ENCODE data around the gene PPP2R2C. TPM values are rescaled to one million over a fixed set of nuclear protein-coding genes. Genes with fewer than 3 reads are reported as not detected.

Gene PPP2R2C
- total and polyA plus RNA-seq, 2 experiments from 2014 or later = 1.3 to 9.2 TPM

- TF ChIP-seq ZNF462 (CRISPR knock-in tag; IDR thresholded peaks at IDR 0.05) = no peak
- TF ChIP-seq NANOG (IDR thresholded peaks at IDR 0.05; ENCODE audit: borderline replicate concordance) = no peak
These were observed 106.8 kb downstream of the PPP2R2C start (continued) for GRCh38 chr4:6365545-6366086.

- no peaks in the 10 kb centered on the region for H4K20me1 ChIP-seq (replicated peaks; ENCODE audit: insufficient read depth)
- Mint-ChIP-seq H3K4me3 (no peak overlapping the region), H3K9me3 (no peaks in the 10 kb centered on the region; the same call in 1 of the 3 replicates), H3K27ac (no peak overlapping the region), H3K36me3 (ENCODE audit: low read depth) (no peaks in the 10 kb centered on the region), H3K27me3 (ENCODE audit: insufficient read depth, low read depth, poor library complexity) (peaks cover 13% of the 10 kb centered on the region), H3K4me1 (peaks cover 20% of the 10 kb centered on the region)
- H3K27ac ChIP-seq (ENCODE audit: low read depth) = no peak overlapping the region
- H3K27me3 ChIP-seq (ENCODE audit: insufficient read depth) = no peaks in the 10 kb centered on the region
- H2AFZ ChIP-seq = no peak overlapping the region
- DNase-seq (ENCODE audit: low spot score) = no peak
- no peaks in the 10 kb centered on the region for H3K9me2 ChIP-seq (ENCODE audit: insufficient read depth)
- H3K4me2 ChIP-seq = no peak overlapping the region
- H3K4me3 ChIP-seq = no peak overlapping the region
- no peaks in the 10 kb centered on the region for H3K36me3 ChIP-seq (ENCODE audit: insufficient read depth)
- TF ChIP-seq EZH2 (IDR thresholded peaks at IDR 0.05; ENCODE audit: low read depth, unreplicated experiment) (no peak), POLR2AphosphoS5 (IDR thresholded peaks at IDR 0.05; ENCODE audit: low read depth) (no peak), ZNF114 (CRISPR knock-in tag; IDR thresholded peaks at IDR 0.05) (no peak)
- no peaks in the 10 kb centered on the region for H3F3A ChIP-seq (replicated peaks; ENCODE audit: low read depth)
- no peaks in the 10 kb centered on the region for H3K79me2 ChIP-seq (replicated peaks; ENCODE audit: insufficient read depth)
- peaks cover 5% of the 10 kb centered on the region; the same call in 1 of the 2 replicates for H3K4me1 ChIP-seq (ENCODE audit: insufficient read depth)
- ATAC-seq = no peak
These were observed 107.8 kb downstream of the PPP2R2C start for GRCh38 chr4:6364581-6364980.

All from GM23338 (cell line).